Colon (tissue), 2 donors: ENCODE results near the gene TAF11L2.
"Not testable (repeated sequence)": the region's sequence is repeated elsewhere in the genome, so short reads cannot be mapped to it uniquely, and the experiment has no call there.

Experiments
- FAIRE-seq: peaks from 2 replicates; lab custom pipeline; 2012; peaks lifted over from hg19 to GRCh38; lab: Jason Lieb, UNC
- donor health status: control.
- donor health status: control.

The TAF11L2 gene

DNA sequence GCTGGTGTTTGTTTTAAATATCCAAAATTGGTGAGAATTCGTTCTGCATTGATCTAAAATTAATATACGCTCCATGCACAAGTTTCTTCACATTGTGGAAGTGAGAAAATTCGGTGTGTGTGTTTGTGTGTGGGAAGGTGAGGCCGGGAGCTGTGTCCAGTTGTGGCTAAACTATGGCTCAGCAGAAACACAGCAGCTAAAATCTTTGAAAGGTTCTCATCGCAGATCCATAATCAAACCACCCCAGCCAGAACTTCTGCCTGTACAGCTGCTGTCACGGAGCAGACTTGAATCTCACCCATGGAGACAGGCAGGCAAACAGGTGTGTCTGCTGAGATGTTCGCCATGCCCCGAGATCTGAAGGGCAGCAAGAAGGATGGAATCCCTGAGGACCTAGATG lies at the start of gene TAF11L2:
TAF11L2 (plus strand) TSS at position 301 of the 400 bp plus-strand sequence.
- not testable (repeated sequence) for FAIRE-seq

DNA sequence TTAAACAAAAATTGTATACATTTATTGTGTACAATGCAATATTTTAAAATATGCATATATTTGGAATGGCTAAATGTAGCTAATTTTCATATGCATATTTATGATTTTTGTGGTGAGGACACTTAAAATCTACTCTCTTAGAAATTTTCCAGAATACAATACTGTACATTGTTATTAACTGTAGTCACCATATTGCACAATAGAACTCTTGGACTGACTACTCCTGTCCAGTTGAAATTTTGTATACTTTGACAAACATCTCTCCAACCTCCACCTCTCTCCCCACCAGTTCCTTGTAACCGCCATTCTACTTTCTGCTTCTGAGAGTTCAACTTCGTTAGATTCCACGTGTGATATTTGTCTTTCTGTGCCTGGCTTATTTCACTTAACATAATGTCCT lies 49.2 kb upstream of the TAF11L2 start:
- no peak for FAIRE-seq

DNA sequence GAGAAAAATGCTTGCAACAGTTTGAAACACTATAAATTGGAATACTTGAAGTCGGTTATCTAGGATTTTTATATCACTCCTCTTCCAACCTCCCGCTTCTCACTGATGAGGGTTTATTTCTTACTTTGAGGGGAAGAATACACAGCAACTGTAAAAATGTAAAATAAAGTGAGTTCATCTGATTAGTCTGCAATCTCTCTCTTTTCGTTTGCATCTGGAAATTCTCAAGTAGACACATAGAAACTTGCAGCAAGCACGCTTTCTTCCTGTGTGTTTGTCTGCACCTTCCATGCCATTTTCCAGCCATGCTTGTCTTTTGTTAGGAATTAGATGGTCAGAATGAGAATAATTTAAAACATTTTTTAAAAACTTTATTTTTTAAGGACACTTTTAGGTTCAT lies 45.1 kb upstream of the TAF11L2 start:
- FAIRE-seq, result no peak

DNA sequence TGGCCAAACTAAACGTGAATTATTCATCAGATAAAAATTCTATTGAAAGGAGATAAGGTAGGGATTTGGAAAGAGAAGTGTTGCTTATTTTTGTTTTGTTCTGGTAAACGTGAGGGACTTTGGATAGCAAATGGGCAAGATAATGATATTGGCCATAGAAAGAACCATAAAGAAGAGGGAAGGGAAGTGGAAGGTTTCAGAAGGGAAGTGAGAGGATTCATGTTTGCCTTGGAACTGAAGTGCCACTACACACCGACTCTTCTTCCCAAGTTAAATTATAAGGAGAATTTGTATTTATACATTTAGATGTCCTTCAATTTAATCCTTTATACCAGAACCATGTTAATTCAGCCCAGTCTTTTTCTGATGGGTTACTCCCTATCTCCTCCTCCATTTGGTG lies 42.1 kb upstream of the TAF11L2 start:
- FAIRE-seq, result no peak

DNA sequence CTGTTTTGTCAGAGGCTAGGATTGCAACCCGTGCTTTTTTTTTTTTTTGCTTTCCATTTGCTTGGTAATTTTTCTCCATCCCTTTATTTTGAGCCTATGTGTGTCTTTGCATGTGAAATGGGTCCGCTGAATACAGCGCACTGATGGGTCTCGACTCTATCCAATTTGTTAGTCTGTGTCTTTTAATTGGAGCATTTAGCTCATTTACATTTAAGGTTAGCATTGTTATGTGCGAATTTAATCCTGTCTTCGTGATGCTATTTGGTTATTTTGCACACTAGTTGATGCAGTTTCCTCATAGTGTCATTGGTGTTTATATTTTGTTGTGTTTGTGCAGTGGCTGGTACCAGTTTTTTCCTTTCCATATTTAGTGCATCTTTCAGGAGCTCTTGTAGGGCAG lies 36.2 kb upstream of the TAF11L2 start:
- no peak for FAIRE-seq

DNA sequence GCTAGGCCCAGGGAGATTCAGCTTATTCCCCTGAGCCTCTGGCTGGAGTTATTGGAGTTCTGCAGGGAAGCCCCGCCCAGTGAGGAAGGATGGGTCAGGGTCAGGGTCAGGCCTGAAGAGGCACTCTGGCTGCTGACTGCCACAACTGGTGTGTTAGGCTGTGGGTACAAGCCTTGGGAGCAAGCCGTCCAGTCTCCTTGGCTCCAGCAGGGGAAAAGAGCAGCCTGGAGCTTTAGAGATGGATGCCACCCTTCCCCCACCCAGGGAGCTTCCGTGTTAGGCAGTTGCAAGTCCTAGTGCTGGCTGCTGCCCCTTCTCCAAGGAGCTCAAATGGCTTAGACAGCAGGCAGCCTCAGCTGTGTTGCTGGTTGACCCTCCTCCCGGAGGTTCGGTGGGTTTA lies 34.4 kb upstream of the TAF11L2 start:
- FAIRE-seq, result no peak

DNA sequence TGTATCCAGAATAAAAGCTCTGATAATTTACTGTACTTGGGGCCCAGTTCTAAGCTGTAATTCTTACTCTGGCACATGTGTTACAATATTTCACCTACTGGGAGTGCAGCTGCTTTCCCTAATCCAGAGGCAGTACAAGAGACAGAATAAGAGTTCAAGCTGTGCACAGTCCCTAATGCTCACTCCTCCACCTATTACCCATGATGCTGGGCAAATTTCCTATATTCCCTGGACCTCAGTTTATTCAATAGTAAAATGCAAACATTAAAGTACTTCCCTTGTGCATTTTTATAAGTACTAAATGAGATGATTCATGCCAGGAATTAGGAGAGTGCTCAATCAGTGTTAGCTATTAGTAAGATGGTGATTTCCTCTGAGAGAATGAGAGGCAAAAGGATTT lies 28.0 kb upstream of the TAF11L2 start:
- no peak for FAIRE-seq

DNA sequence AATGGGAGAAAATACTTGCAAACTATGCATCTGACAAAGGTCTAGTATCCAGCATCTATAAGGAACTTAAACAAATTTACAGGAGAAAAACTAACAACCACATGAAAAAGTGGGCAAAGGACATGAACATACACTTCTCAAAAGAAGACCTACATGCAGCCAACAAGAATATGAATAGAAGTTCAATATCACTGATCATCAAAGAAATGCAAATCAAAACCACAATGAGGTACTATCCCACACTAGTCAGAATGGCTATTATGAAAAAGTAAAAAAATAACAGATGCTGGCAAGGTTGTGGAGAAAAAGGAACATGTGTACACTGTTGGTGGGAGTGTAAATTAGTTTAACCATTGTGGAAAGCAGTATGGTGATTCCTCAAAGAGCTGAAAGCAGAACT lies 23.0 kb upstream of the TAF11L2 start:
- FAIRE-seq, result not testable (repeated sequence)

DNA sequence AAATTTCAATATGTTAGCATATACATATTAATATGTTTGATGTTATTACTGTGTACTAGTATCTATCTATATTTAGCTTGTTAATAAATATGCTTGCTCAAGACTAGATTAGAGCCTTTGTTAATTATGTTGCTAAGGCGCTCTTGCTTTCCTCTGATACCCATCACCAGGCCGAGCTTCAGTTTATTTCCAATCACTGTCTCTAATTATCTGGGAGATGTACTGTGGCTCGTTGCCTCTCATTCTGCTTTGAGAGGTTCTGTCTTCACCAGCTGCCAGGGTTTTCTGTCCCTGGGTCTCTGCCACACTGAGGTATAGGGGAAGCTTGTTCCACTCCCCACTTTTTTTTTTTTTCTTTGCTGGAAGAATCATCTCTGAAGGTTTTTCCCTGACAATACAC lies 21.0 kb upstream of the TAF11L2 start:
- FAIRE-seq, result no peak

DNA sequence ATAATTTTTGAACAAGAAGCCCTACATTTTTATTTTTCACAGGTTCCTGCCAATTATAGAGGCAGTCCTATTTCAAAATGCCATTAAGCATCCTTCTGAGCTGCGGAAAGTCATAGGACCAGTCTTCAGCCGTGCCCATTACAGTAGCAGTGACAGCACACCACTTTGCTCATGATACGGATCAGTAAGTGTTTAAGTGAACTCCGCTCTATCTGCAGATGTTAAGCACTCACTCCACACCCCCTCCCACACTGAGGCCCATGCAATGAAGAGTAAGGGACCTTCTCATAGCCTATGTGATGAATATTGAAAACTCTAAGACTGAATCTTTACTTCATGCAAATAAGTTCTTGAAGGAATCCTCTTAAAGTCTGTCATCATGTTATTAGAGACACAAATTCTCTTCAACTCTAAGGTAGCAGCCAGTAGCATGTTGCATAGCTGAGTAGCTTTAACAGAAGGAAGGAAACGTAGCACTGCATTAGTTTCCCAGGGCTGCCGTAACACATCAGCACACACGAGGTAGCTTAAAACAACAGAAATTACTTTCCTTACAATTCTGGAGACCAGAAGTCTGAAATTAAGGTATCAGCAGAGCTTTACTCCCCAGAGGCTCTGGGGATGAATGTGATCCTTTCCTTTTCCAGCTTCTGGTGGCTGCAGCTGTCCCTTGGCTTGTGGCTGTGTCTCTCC lies 20.3 kb upstream of the TAF11L2 start:
- no peak for FAIRE-seq

DNA sequence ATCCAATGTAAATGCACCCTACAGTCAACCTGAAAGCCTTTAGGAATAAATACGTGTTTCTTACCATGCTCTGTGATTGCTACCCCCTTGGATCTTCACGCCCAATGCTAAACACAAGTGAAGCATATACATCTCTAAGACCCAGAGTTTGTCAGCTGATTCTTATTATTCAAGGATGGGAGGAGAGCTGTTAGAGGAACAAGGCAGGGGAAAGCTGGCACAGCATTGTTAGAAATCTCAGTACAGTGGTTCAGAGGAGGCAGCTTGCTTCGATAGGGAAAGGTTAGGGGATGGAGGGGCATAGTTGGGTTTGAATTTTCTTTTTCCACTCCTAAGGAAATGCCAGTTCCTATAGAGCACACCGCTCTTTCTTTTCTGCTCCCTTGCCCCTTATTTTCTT lies 16.7 kb upstream of the TAF11L2 start:
- FAIRE-seq, result no peak

DNA sequence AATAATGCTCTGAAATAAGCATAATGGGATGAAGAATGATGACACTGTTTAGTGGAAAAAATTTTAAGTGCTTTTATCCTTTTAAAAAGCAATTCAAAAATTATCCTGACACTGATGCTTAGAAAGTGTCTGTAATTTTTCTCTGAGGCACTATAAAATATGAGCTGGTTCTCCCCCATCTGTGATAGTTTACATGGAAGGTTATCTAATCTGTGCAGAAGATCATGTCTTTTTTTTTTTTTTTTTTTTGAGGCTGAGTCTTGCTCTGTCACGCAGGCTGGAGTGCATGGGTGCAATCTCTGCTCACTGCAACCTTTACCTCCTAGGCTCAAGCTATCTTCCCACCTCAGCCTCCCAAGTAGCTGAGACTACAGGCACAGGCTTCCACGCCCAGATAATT lies 15.2 kb upstream of the TAF11L2 start:
- FAIRE-seq, result no peak

DNA sequence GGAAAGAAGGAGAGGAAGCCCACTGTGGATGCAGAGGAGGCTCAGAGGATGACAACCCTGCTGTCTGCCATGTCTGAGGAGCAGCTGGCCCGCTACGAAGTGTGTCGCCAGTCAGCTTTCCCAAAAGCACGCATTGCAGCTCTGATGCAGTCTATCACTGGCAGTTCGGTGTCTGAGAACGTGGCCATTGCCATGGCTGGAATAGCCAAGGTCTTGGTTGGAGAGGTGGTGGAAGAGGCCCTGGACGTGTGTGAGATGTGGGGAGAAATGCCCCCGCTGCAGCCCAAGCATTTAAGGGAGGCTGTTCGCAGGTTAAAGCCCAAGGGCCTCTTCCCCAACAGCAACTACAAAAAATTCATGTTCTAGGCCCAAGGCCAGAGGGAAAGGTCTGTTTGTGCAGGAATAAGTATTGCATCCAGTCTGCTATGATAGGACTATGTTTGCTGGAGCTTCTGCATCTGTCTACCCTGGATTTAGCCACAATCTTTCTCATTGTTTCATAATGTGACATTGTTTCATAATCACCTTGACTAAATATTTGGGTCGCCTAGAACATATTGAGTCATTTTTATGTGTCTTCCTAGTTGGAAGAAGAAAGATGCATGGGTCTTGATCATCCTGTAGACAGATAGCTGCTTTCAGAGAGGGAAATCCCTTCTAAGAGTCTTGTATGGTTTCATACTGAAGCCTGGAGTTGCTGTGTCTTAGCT lies 11.4 kb upstream of the TAF11L2 start:
- FAIRE-seq, result not testable (repeated sequence)

DNA sequence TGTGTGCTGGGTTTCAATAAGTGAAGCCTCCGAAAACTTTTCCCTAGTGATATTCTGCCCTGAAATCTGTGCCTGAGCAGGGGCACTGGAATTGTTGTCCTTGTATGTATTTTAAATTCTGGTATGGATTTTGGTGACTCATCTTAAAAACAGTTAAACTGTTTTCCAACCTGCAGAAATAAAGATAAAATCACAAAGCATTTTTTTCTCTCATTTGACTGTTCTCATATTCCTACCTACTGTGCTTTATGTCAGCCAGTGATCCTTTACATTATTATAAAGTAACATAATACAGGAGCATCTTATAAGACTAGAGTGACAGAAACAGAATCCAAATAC lies 10.9 kb upstream of the TAF11L2 start:
- FAIRE-seq, result no peak

DNA sequence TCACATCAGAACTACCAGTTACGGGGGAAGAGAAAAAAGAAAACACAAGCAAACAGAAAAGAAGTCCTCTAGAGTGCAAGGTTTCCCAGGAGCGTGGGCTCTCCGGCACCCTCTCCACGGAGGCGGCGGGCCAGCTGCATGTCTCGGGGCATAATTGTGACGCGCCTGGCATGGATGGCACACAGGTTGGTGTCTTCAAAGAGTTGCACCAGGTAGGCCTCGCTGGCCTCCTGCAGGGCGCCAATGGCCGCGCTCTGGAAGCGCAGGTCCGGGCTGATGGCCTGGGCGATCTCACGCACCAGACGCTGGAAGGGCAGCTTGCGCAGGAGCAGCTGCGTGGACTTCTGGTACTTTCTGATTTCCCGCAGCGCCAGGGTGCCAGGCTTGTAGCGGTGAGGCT lies 6.8 kb upstream of the TAF11L2 start:
- FAIRE-seq, result not testable (repeated sequence)

DNA sequence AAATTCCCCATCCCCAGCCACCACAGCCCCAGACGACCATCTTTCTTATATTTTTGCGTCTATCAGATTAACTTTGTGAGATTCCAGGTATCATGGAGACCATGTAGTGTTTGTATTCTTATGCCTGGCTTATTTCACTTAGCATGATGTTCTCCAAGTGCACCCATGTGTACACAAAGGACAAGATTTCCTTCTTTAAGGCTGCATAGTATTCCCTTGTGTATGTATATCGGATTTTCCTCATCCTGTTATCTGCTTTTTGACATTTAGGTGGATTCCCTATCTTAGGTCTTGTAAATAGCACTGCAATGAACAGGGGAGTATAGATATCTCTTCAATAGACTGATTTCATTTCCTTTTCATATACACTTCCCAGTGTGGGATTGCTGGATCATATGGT lies 5.3 kb upstream of the TAF11L2 start:
- no peak for FAIRE-seq

DNA sequence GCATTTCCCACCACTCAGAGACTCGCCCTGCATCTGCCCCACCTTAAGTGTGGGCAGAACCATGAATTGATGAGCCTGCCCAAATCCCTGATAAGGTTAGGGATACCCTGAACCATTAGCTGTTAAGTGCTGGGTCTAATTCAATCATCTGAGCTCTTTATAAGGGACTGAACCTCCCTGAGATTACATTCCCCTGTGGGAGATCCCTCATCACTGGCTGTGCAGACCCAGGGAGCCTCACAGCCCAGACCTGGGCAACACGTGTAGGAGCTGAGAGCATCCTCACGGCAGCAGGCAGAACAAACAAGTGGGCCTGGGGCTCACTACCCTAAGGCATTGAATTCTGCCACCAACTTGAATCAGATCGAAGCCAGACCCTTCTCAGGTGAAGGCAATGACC lies 585 bp upstream of the TAF11L2 start:
- no peak for FAIRE-seq

DNA sequence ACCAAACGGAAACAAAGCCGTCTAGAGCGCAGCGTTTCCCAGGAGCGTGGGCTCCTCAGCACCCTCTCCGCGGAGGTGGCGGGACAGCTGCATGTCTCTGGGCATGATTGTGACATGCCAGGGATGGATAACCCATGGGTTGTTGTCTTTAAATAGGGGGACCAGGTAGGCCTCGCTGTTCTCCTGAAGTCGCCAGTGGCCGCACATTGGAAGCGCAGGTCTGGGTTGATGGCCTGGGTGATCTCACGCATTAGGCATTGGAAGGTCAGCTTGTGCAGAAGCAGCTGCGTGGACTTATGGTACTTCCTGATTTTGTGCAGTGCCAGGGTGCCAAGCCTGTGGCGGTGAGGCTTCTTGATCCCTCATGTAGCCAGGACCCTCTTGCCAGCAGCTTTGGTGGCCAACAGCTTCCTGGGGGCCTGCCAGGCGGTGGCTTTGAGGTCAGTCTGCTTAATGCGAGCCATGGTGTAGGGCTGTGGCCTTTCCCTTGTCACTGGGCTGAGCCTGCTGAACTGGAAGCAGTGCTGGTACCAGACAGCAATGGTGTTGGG lies 13.8 kb downstream of the TAF11L2 start:
- no peak for FAIRE-seq

DNA sequence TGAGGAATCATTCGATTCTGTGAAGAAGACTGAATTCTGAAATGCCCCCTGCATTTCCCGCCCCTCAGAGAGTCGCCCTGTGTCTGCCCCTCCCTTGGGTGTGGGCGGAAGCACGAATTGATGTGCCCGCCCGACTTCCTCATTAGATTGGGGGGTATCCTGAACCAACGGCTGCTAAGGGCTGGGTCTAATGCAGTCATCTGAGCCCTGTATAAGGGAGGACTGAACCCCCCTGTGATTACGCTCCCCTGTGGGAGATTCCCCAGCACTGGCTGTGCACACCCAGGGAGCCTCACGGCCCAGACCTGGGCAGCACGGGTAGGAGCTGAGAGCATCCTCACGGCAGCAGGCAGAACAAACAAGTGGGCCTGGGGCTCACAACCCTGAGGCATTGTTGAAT lies 19.5 kb downstream of the TAF11L2 start:
- FAIRE-seq, result not testable (repeated sequence)

DNA sequence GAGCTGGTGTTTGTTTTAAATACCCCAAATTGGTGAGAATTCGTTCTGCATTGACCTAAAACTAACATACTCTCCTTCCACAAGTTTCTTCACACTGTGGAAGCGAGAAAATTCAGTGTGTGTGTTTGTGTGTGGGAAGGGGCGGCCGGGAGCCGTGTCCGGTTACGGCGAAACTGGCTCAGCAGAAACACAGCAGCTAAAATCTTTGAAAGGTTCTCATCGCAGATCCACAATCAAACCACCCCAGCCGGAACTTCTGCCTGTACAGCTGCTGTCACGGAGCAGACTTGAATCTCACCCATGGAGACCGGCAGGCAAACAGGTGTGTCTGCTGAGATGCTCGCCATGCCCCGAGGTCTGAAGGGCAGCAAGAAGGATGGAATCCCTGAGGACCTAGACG lies 20.0 kb downstream of the TAF11L2 start, which contains the start of gene TAF11L3:
TAF11L3 (plus strand) TSS at position 301 of the 400 bp plus-strand sequence.
- FAIRE-seq, result not testable (repeated sequence)

DNA sequence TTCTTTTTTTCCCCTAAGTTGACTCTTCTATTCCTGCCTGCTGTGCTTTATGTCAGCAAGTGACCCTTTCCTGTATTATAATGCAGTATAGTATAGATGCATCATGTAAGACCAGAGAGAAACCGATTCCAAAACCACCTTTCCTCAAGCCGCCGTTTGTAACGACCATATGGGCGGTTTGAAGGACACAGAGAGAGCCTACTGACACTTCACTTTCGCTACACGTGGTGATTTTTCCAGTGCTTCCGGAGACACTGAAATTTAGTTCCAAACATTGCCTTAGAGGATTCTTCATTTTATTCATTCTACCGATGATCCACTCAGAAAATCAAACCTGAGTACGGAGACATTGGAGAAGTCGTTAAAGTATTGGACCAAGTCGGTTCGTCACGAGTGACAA lies 21.5 kb downstream of the TAF11L2 start:
- not testable (repeated sequence) for FAIRE-seq

DNA sequence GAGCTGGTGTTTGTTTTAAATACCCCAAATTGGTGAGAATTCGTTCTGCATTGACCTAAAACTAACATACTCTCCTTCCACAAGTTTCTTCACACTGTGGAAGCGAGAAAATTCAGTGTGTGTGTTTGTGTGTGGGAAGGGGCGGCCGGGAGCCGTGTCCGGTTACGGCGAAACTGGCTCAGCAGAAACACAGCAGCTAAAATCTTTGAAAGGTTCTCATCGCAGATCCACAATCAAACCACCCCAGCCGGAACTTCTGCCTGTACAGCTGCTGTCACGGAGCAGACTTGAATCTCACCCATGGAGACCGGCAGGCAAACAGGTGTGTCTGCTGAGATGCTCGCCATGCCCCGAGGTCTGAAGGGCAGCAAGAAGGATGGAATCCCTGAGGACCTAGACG lies 23.5 kb downstream of the TAF11L2 start, which contains the start of gene TAF11L4:
TAF11L4 (plus strand) TSS at position 301 of the 400 bp plus-strand sequence.
- not testable (repeated sequence) for FAIRE-seq

DNA sequence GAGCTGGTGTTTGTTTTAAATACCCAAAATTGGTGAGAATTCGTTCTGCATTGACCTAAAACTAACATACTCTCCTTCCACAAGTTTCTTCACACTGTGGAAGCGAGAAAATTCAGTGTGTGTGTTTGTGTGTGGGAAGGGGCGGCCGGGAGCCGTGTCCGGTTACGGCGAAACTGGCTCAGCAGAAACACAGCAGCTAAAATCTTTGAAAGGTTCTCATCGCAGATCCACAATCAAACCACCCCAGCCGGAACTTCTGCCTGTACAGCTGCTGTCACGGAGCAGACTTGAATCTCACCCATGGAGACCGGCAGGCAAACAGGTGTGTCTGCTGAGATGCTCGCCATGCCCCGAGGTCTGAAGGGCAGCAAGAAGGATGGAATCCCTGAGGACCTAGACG lies 26.9 kb downstream of the TAF11L2 start, which contains the start of gene TAF11L5:
TAF11L5 (plus strand) TSS at position 301 of the 400 bp plus-strand sequence.
- FAIRE-seq, result not testable (repeated sequence)
